Caki2 (cell line): ENCODE measurements around the gene ZNF354C. TPM values are rescaled to one million over a fixed set of nuclear protein-coding genes. Genes with fewer than 3 reads are reported as not detected.
"Not testable (repeated sequence)": the region's sequence is repeated elsewhere in the genome, so short reads cannot be mapped to it uniquely, and the experiment has no call there.

Source experiments
- DNase-seq: peaks from one replicate; pipeline ENCODE4 v3.0.0-alpha.2; 2015; ENCODE audit warnings: low read depth
- in situ Hi-C: cut with HindIII; loops from 2 replicates; pipeline ENCODE4 v1.10.0; 2016; ENCODE audit warnings: low sequenced_read_pairs, low pct_unique_long_range_greater_than_20kb, mixed read lengths
- total RNA-seq: library from RNA; depleted of rRNA; stranded (reverse); fragments of >200 nt; shearing (Covaris generic); gene quantifications from 2 replicates; pipeline ENCODE4 v1.2.3, GENCODE V29; 2014; ENCODE audit warnings: low replicate concordance; rRNA removed

Gene ZNF354C
- not detected in 2 replicates for total RNA-seq

DNA sequence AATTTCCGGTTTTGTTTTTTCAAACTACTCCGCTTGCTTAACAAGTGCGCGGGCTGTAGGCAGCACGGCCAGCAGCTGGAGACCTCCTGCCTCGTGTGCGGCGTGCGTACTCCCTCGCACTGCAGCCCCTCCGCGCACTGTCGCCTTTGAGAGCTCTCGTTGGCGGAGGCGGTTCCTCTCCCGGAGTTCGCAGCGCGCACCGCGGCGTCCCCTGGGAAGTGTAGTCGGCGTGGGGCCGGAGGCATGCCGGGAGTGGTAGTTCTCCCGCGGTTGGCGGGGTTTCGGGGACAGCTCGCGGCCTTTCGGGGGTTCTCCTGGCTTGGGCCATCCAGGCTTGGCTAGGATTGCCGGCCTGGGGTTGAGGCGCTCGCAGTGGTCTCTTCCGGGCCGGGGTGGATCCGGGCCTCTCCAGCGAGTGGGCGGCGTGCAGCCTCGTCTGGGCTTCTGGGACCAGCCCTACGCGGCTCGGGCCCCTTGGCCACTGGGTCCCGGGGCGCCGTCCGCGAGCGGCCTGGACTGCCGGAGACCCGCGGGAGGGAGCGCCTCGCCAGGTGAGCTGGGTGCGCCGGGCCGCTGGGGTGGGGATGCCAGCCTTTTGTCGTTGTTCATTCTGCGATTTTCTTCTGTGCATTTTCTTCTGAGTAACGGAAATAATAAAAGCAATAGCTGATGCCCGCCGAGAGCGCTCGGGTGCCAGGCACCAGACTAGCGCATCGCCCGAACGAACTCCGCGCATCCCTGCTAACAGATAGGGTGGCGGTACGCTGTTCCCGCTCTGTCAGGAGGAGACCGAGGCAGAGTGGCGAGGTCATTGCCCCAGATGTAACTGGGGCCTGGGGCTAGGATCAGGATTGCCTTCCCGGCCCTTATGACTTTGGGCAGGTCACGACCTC, at the start of gene ZNF354C:
Gene ZNF354C (plus strand): TSS at position 258 of the 893 bp plus-strand sequence. CDS start 1,696 bp downstream, outside the sequence.
- in situ Hi-C loops: no loop called here
- no peak for DNase-seq

DNA sequence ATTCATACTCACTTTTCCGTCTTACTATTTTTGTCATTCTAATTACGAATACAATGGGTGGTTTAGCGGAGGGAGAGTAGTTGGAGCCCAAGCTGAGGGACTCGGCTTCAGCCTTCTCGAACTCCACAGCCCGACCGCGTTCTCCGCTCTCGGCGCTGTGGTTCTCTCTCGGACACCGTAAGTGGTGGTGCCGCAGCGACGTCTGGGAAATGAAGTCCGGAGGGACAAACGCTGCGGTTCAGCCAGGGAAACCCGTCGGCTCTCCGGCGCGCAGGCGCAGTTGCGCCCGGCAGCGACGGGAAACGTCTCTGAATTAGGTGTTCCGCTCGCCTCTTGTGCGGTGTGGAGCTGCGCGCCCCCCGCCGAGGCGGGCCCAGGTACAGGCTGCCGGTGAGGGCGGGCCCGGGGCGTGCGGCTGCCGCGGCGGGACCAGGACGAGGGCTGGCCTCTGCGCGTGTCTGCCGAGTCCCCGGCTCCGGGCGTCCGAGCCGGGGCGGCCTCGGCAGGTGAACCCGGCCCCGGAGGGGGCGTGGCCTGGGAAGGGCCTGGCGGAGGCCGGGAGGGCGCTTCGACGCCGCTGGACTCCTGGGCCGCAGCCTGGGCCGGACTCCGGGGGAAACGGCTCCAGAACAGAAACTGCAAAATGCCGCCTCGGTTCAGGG, 36.5 kb upstream of the ZNF354C start, which contains the start of gene ZNF879:
Gene ZNF879 (plus strand): TSS at position 277 of the 662 bp plus-strand sequence. CDS start 1,201 bp downstream, outside the sequence.
- peak; percentile 93 for DNase-seq
- in situ Hi-C loops: no loop called here

DNA sequence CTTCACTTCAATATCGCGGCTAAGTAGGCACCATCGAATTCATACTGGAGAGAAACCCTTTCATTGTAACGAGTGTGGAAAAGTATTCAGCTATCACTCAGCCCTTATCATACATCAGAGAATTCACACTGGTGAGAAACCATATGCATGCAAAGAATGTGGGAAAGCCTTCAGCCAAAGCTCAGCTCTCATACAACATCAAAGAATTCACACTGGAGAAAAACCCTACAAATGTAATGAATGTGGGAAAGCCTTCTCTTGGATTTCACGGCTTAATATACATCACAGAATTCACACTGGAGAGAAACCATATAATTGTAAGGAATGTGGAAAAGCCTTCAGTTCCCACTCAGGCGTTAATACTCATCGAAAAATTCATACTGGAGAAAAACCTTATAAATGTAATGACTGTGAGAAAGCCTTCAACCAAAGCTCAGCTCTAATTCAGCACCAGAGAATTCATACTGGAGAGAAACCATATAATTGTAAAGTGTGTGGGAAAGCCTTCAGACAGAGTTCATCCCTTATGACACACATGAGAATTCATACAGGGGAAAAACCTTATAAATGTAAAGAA, 27.1 kb upstream of the ZNF354C start:
- in situ Hi-C loops: no loop called here
- DNase-seq: no peak

DNA sequence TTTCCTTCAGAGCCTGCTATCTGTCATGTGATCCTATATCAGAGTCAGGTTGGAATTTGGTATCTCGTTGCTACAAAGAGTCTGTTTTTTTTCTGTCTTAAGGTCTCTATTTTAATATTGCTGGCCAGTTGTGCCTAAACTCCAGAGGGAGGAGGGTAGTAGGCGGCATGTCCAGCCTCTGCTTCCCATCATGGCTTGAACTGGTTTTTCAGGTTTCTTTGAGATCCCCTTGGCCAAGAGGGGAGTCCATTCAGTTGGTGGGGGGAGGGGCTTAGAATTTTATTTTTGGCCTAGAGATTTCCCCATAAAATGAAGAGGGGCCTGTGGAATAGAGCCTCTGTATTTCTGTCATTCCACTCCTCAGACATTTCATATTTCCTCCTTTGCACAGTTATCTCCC, 15.4 kb upstream of the ZNF354C start:
- in situ Hi-C loops: no loop called here
- DNase-seq: no peak

DNA sequence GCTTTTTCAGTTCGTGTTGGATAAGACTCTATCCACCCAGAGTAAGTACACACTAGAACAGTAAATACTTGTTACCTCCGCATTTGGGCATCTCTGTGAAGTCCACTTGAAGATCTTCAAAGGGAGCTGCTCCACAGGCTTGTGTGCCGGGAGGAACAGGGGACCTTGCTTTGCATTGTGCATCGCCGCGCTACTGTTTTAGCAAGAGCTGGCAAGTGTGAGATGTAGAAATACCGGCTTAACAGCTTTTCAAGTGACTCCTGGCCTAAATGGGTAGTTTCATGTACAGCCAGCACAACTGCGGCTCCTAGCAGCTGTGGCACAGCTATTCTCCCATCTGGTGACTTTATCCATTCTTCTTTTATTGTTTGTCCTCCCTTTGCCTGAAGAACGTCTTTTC, 8.4 kb upstream of the ZNF354C start:
- in situ Hi-C loops: no loop called here
- DNase-seq: no peak

DNA sequence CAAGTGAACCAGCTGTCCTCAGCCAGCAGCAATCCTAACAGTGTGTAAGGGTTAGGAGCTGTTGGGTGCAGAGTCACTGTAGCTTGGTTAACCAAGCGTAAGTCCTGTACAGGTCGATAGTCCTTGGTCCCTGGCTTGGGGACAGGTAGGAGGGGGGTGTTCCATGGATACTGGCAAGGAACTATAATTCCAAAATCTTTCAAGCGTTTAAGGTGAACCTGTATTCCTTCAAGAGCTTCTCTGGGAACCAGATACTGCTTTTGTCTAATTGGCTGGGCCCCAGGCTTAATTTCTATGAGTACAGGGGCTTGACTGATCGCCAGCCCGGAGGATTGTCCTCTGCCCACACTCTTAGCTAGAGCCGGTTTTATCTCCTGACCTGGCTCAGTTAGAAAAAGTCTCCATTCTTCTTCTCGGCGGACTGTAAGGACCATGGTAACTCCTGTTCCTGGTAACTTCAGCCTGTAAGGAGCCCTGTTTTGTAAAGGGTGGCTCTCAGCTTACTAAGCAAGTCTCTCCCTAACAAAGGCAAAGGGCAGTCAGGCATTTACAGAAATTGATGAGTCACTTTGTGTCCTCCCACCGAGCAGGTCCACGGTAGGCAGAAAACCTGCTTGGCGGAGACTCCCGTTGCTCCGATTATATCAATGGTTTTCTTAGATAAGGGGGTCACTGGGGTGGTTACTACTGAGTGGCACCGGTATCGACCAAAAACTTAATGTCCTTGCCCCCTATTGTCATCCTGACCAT, 6.0 kb upstream of the ZNF354C start:
- in situ Hi-C loops: no loop called here
- peak; percentile 16 for DNase-seq

DNA sequence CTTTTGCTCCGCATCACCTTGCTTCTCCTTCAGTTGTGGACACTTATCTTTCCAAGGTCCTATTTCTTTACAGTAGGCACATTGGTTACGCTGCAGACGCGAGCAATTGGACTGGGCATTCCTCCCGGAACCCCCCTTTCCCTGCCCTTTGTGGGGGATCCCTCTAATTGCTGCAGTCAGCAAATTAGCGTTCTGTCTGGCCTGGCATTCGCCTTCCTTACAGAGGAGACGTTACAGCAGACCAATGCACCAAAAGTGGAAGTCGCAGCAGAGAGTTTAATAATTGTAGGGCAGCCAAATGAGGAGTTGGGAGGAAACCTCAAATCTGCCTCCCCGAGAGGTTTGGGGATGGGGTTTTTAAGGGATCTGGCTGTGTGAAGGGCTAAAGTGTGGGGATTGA, 5.3 kb upstream of the ZNF354C start:
- no peak for DNase-seq
- in situ Hi-C loops: no loop called here

DNA sequence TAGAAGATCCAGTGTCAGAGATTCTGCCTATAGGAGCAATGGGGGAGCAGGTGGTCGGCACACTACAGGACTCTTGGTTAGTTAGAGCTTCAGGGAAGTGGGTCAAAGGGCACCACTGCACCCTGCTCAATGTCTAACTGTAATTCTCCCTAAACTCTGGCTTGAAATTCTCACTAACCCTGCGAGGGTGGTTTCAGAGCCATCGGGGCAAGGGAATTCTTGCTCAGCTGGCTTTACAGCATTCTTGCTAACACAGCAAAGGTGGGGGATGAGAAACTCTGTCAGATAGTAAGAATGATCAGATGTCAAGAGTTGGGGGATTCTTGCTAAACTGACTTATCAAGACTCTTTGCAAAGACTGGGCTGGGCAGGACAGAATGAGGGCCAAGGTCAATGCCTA, 4.7 kb upstream of the ZNF354C start:
- in situ Hi-C loops: no loop called here
- DNase-seq: no peak

DNA sequence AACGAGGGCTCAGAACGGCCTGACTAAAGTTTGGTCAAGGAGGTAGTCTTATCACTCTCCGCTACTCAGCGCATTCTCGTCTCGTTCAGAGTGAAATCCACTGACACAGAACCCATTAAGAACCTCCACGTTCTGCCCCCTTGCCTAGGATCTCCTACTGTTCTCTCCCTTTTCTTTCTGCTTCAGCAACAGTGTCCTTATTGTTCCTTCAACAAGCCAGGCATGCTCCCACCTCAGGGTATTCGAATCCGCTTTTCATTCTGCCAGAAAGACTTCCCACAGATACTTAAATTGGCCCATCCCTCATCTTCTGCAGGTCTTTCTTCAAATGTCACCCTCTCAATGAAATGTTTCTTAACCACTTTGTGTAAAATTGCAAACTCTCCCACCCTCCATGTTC, 4.3 kb upstream of the ZNF354C start:
- no peak for DNase-seq
- in situ Hi-C loops: no loop called here

DNA sequence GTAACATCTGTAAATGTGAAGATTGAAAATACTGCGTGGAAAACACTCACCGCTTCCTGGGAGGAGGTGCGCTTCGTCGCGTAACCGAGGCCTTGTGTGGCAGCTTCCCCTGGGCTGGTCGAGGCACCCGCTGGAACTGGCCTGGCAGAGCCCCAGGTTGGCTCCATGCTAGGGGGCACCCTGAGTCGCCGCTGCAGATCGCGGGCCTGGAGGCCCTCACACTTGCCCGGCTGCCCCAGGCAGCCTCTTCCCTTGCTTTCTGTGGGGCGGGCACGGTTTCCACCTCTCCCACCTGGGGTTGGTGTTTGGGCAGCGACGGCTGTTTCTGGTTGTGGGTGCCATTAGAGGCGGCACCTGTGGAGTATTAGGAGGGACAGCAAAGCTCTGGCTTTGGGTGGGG, 852 bp downstream of the ZNF354C start:
- in situ Hi-C loops: no loop called here
- DNase-seq: no peak

DNA sequence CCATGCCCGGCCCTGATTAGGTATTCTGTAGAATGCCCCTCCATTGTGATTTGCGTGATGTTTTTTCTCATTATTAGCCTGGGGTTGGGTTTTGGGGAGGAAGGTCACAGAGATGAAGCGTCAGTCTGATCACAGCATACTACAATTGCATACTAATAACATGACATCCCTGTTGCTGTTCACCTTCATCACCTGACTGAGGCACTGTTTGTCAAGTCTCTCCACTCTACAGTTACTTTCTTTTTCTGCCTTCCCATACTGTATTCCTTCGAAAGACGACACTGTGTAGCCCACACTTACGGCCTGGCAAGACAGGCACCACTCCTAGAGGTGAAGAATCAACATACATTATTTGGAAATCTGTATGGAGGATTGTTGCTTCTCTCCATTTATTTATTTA, 5.5 kb downstream of the ZNF354C start:
- no peak for DNase-seq
- in situ Hi-C loops: no loop called here

DNA sequence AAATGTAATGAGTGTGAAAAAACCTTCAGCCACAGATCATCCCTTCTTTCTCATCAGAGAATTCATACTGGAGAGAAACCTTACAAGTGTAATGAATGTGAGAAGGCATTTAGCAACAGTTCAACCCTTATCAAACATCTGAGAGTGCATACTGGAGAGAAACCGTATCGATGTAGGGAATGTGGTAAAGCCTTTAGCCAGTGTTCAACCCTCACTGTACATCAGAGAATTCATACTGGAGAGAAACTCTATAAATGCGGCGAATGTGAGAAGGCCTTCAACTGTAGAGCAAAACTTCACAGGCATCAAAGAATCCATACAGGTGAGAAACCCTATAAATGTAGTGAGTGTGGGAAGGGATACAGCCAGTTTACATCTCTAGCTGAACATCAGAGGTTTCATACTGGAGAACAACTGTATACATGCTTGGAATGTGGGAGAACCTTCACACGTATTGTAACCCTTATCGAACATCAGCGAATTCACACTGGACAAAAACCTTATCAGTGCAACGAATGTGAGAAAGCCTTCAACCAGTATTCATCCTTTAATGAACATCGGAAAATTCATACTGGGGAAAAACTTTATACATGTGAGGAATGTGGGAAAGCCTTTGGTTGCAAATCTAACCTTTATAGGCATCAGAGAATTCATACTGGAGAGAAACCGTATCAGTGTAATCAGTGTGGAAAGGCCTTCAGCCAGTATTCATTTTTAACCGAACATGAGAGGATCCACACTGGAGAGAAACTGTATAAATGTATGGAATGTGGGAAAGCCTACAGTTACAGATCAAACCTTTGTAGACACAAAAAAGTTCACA, 19.2 kb downstream of the ZNF354C start:
- no peak for DNase-seq
- in situ Hi-C loops: no loop called here

DNA sequence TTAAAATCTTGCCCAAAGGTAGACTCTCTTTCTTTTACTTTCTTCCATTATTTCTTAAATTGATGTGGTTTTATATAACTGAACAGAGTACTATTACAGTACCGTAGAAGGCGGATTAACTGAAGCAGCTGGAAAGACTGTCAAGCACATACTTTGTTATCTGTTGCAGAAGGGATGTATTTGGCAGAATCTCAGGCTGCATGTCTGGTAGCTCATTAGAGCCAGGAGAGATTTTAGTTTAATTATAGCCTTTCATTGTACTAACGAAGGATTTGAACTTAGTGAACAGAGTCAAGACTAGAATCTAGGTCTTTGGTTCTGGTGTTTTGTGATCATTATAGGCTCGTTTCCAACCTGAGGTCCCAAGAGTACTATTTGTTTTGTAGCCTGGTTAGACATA, 20.6 kb downstream of the ZNF354C start:
- DNase-seq: no peak
- in situ Hi-C loops: no loop called here

DNA sequence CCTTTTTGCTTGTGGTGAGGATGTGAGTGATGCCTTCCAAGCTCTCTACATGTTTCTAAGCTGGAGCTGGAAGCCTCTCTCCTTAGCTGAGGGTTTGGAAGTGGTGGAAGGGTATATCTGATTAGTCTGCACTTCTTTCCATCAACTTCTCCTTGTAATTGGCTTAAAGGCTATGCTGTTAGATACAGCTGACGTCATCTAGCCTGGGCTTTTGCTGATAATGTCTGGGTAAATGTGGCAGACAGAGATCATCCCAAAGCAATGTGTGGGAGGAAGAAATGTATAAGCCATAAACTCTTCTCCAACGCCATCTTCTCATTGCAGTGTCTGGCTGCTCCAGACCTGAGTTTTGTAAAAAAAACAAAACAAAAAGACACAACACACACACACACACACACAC, 29.3 kb downstream of the ZNF354C start:
- in situ Hi-C loops: no loop called here
- no peak for DNase-seq

DNA sequence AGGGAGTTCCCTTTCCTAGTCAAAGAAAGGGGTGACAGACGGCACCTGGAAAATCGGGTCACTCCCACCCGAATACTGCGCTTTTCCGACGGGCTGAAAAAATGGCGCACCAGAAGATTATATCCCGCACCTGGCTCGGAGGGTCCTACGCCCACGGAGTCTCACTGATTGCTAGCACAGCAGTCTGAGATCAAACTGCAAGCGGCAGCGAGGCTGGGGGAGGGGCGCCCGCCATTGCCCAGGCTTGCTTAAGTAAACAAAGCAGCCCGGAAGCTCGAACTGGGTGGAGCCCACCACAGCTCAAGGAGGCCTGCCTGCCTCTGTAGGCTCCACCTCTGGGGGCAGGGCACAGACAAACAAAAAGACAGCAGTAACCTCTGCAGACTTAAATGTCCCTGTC, 41.1 kb downstream of the ZNF354C start:
- in situ Hi-C loops, DNase-seq: not testable (repeated sequence)

DNA sequence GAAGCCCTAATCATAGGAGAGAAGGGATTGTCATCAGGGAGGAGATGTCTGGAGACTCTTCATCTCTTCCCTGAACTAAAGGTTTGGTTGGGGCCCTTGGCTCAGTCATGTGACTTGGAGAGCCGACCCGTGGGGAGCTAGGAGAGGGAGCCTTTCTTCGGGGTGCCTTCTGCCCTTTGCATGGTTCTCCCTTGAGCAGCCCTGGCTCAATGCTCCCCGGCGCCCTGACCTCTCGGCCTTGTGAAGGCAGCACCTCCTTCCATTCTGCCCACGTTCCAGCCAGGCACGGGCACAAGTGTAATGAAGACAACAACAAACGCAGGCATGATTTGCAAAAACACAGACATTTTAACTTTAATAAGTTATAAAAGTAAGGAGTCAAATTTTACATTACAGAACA, 50.4 kb downstream of the ZNF354C start:
- no peak for DNase-seq
- in situ Hi-C loops: no loop called here

DNA sequence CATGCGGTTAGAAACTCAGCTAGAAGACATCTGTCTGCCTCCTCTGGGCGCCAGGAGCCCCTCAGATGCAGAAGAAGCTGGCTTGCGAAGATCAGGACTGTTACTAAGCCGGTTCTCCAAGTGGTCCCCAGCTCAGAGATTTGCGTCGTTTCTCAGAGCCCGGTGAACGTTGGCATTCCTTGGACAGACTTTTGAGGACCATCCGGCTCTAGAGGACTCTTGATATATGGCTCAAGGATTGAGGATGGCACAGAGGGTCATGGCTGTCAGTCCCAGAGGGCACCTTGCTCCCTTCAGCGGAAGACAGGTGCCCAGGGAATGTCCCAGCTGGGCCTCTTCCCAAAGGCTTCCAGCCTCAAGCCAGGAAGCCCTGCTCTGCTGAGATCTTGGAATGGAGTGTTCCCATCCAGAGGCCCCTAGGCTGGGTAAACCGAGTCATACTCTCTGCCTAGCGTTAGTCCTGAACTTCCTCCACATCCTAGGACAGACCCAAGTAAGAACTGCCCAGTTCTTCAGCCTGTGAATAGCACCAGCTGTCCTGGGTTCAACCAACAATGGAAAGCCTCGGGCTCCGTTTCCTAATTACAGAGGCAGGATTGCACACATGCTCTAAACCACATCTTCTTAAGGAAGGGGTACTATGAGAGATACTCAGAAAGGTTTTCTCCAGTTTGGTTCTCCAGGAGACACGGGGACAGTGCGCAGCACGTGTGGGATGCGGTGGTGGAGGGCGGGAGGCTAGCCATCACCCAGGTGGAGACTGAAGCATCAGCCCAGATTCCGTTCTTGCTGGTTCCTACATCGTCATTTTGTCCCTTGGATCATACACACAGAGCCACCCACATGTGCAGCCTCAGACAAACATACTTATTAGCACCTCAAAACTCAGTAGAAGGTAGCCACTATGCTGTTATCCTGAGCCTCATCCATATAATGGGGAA, 51.4 kb downstream of the ZNF354C start:
- no peak for DNase-seq
- in situ Hi-C loops: no loop called here
